Measurements from ENCODE around the gene ACKR2.

Gene ACKR2

GRCh38 chr3:42804106-42804830 is 5.0 kb upstream of the ACKR2 start, which contains the start of gene HIGD1A (continued):
- TF ChIP-seq ZNF239 (tag by site-specific recombination; IDR thresholded peaks at IDR 0.05) (no peak), ZNF37A (tag by site-specific recombination; IDR thresholded peaks at IDR 0.05) (peak; percentile 69; the same call in 1 of the 2 replicates), CTCF (tag by site-specific recombination; IDR thresholded peaks at IDR 0.05) (no peak), MEIS1 (CRISPR knock-in tag; IDR thresholded peaks at IDR 0.05; ENCODE audit: borderline replicate concordance) (no peak), TCF7L2 (IDR thresholded peaks at IDR 0.05; ENCODE audit: borderline replicate concordance, low read depth, low read length) (no peak), SP2 (tag by site-specific recombination; IDR thresholded peaks at IDR 0.05) (peak; percentile 93), ZNF292 (tag by site-specific recombination; IDR thresholded peaks at IDR 0.05; ENCODE audit: borderline replicate concordance, low read depth) (no peak), ZNF2 (tag by site-specific recombination; IDR thresholded peaks at IDR 0.05) (peak; percentile 55; the same call in 1 of the 2 replicates), ZNF488 (tag by site-specific recombination; IDR thresholded peaks at IDR 0.05) (no peak), ZIC2 (tag by site-specific recombination; IDR thresholded peaks at IDR 0.05) (peak; percentile 64), ZNF596 (tag by site-specific recombination; IDR thresholded peaks at IDR 0.05) (peak; percentile 17; the same call in 1 of the 2 replicates), ZNF449 (tag by site-specific recombination; IDR thresholded peaks at IDR 0.05) (no peak), ZBTB20 (tag by site-specific recombination; IDR thresholded peaks at IDR 0.05) (peak; percentile 97), ZNF785 (tag by site-specific recombination; IDR thresholded peaks at IDR 0.05) (0 out of 2 replicates have a peak, but pooled peaks have one; percentile 57), ZNF529 (tag by site-specific recombination; IDR thresholded peaks at IDR 0.05; ENCODE audit: insufficient replicate concordance) (no peak), ZBTB6 (tag by site-specific recombination; IDR thresholded peaks at IDR 0.05) (peak; percentile 99), PRDM6 (tag by site-specific recombination; IDR thresholded peaks at IDR 0.05) (no peak), ZNF266 (tag by site-specific recombination; IDR thresholded peaks at IDR 0.05; ENCODE audit: low read depth) (no peak), GLIS1 (tag by site-specific recombination; IDR thresholded peaks at IDR 0.05) (no peak; the same call in 1 of the 2 replicates), ZNF530 (tag by site-specific recombination; IDR thresholded peaks at IDR 0.05; ENCODE audit: low read depth) (no peak), ZNF501 (tag by site-specific recombination; IDR thresholded peaks at IDR 0.05) (peak; percentile 80), GLIS2 (tag by site-specific recombination; IDR thresholded peaks at IDR 0.05) (peak; percentile 73), ZBTB26 (tag by site-specific recombination; optimal IDR thresholded peaks at IDR 0.05) (peak; percentile 84), ZNF398 (tag by site-specific recombination; IDR thresholded peaks at IDR 0.05) (peak; percentile 11), ZNF623 (tag by site-specific recombination; IDR thresholded peaks at IDR 0.05) (no peak)

Data from HEK293 (cell line).